ENCODE data around the gene ZNF438.

Gene ZNF438

DNA sequence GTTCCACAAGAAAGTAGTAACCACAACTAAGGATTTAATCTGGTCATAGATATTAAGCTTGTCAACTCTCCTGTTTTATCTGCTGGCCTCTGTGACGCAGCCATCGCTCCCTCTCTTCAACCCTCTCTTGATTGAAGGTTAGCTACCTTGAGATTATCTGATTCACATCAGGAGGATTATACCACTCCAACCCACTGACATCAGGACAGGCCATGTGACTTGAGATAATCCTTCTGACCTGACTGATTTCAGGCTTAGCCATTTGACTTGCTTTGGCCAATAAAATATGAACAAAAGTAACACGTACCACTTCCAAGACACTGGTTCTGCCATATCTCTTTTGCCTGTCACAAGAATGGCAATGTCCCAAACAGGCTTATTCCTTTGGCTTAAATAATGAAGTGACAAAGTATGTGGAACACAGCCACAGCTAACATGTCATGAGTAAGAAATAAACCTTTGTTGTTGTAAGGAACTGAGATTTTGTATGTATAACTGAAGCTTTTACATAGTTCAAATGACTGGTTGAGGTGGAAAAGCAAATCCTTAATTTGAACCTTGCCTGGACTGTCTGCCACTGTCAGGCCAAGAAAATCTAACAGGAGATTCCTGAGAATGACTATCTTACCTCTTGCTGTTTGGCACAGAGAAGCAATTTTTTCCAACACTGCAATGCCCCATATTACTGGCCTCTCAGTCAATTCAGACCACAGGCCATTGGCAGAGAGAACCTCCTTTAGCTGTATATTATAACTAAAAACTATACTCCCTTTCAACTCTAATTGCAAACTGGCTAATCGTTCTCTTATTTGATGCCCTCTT is 13.9 kb downstream of the ZNF438 start:
- Histone ChIP-seq H3K36me3 (no peaks in the 10 kb centered on the region), H3K4me1 (peaks cover 0 to 36% (median 11%) of the 10 kb centered on the region in 4 donors), H3K27ac (peak overlapping the region; percentile 18 to 43), H3K4me3 (no peak overlapping the region), H3K9me3 (no peaks in the 10 kb centered on the region), H3K27me3 (no peaks in the 10 kb centered on the region)
- DNase-seq, result no peak
- intact Hi-C loops (cut with DNase I; ENCODE audit: low total_unique reads), result no loop called here
- TF ChIP-seq, protein P1, sequence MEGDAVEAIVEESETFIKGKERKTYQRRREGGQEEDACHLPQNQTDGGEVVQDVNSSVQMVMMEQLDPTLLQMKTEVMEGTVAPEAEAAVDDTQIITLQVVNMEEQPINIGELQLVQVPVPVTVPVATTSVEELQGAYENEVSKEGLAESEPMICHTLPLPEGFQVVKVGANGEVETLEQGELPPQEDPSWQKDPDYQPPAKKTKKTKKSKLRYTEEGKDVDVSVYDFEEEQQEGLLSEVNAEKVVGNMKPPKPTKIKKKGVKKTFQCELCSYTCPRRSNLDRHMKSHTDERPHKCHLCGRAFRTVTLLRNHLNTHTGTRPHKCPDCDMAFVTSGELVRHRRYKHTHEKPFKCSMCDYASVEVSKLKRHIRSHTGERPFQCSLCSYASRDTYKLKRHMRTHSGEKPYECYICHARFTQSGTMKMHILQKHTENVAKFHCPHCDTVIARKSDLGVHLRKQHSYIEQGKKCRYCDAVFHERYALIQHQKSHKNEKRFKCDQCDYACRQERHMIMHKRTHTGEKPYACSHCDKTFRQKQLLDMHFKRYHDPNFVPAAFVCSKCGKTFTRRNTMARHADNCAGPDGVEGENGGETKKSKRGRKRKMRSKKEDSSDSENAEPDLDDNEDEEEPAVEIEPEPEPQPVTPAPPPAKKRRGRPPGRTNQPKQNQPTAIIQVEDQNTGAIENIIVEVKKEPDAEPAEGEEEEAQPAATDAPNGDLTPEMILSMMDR (IDR thresholded peaks at IDR 0.05), result no peak

DNA sequence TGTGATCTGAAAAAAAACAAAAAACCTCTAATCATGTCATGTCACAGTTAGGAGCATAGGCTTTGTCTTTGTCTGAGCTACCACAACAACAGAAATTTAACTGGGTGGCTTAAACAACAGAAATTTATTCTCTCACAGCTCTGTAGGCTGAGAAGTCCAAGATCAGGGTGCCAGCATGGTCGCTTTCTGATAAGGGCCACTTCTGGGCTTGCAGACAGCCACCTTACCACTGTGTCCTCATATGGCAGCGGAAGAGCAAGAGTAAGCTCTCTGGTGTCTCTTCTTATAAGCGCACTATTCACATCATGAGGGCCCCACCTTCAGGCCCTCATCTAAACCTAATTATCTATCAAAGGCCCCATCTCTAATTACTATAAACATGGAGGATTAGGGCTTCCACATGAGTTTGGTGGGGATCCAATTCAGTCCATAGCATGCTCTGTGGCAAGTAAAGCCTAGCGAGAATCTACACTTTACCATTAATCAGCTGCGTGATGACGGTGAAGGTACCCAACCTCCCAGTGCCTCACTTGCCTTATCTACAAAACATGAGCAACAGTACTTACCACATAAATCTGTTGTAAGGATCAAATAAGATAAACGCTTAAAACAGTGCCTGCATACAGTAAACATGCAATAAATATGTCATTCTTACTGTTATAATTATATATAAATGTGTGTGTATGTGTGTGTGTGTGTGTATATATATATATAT is 17.3 kb downstream of the ZNF438 start:
- intact Hi-C loops (cut with DNase I; ENCODE audit: low total_unique reads), result no loop called here
- Histone ChIP-seq H3K4me1 (peaks cover 0 to 37% (median 14%) of the 10 kb centered on the region in 4 donors), H3K36me3 (no peaks in the 10 kb centered on the region), H3K4me3 (no peak overlapping the region), H3K9me3 (no peaks in the 10 kb centered on the region), H3K27me3 (no peaks in the 10 kb centered on the region), H3K27ac (no peak overlapping the region)
- TF ChIP-seq, protein P1 (IDR thresholded peaks at IDR 0.05), result no peak
- DNase-seq, result no peak

DNA sequence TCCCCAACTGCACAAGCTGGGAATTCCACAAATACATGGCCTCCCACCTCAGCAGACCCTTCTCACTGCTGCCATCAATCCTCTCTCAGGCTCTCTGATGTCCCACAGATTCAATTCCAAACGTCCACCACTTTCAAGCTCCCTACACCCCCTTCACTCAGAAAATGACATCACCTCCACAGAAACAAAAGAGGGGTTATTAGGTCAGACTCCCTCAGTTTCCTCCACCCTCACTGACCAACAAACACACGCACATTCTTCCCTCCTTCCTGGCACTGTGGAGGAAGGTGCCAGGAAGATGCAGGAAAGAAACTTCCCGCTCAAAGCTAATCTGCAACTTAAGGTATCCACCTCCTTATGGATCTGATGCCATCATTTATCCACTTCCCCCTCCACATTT is 18.3 kb downstream of the ZNF438 start:
- TF ChIP-seq, protein P1 (IDR thresholded peaks at IDR 0.05), result no peak
- H3K4me1 ChIP-seq, result peaks cover 0 to 32% (median 10%) of the 10 kb centered on the region in 4 donors
- no peaks in the 10 kb centered on the region for H3K9me3 ChIP-seq
- no peak overlapping the region for H3K4me3 ChIP-seq
- no peak for DNase-seq
- no peaks in the 10 kb centered on the region for H3K36me3 ChIP-seq
- no peaks in the 10 kb centered on the region for H3K27me3 ChIP-seq
- intact Hi-C loops (cut with DNase I; ENCODE audit: low total_unique reads), result no loop called here
- no peak overlapping the region for H3K27ac ChIP-seq

DNA sequence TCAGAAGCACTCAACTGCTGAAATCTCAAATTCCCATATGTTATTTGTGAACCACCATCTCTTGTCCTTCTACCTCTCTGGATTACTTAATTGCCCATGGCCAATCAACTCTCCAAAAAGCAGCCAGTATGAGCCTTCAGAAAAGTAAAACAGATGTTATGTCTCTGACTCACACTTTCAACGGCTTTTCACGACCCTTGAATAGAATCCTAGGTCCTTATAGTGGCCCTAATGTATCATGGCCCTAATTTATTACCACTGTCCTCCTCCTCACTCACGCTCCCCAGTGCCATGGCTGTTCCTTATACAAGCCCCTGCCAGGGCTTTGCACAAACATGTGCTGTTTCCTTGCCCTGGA is 20.0 kb downstream of the ZNF438 start:
- peaks cover 0 to 34% (median 7%) of the 10 kb centered on the region in 4 donors for H3K4me1 ChIP-seq
- H3K4me3 ChIP-seq, result no peak overlapping the region
- no peak for DNase-seq
- no peaks in the 10 kb centered on the region for H3K27me3 ChIP-seq
- no peaks in the 10 kb centered on the region for H3K9me3 ChIP-seq
- no peak overlapping the region for H3K27ac ChIP-seq
- H3K36me3 ChIP-seq, result no peaks in the 10 kb centered on the region
- intact Hi-C loops (cut with DNase I; ENCODE audit: low total_unique reads), result no loop called here
- TF ChIP-seq, protein P1 (IDR thresholded peaks at IDR 0.05), result no peak

DNA sequence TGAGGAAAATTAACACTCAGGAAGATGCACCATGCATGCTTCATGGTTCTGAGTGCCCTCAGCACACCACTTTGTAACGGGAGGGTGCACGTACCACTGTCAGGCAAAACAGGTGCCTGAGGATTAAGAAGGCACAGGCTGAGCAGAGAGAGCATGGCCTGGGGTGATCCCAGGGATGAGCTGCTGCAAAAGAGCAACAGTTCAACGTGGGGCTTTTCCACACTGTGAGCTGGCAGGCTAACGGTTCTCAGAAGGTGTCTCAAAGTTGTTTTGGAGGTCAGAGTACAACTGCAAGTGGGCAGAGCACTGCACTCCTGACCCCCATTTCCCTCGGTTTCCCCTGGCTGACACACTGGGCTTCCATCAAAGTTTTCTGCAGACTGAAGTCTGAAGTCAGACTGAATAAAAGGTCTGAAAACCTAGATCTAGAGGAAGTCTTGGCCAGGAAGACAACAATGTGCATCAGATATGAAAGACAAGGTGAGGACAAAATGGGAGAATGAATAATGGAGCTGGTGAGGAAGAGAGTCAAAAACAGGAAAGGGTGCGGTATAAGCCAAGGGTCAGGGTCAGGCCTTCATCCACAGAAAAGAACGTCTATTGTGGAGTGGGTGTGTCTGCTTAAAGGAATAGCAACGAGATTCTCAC is 20.5 kb downstream of the ZNF438 start:
- Histone ChIP-seq H3K4me1 (peaks cover 0 to 36% (median 8%) of the 10 kb centered on the region in 4 donors), H3K27ac (no peak overlapping the region), H3K4me3 (no peak overlapping the region), H3K36me3 (no peaks in the 10 kb centered on the region), H3K9me3 (no peaks in the 10 kb centered on the region), H3K27me3 (no peaks in the 10 kb centered on the region)
- intact Hi-C loops (cut with DNase I; ENCODE audit: low total_unique reads), result no loop called here
- TF ChIP-seq, protein P1 (IDR thresholded peaks at IDR 0.05), result no peak
- DNase-seq, result no peak
